ENCODE measurements around the gene ACMSD.

ACMSD gene

GRCh38 chr2:134866498-134867099 is 28.2 kb downstream of the ACMSD start:
- no peaks in the 10 kb centered on the region for H3K9me3 ChIP-seq
- TF ChIP-seq Cebpa-rat (IDR thresholded peaks at IDR 0.05): no peak
- H3K4me1 ChIP-seq: no peaks in the 10 kb centered on the region
- H4K20me1 ChIP-seq: no peaks in the 10 kb centered on the region
- no peak overlapping the region for H3K4me3 ChIP-seq
- no peaks in the 10 kb centered on the region for H3K36me3 ChIP-seq
- no peak overlapping the region for H3K27ac ChIP-seq
- no peaks in the 10 kb centered on the region for H3K27me3 ChIP-seq
- no peak overlapping the region for H3K9ac ChIP-seq
- H3K4me2 ChIP-seq: no peak overlapping the region

DNA sequence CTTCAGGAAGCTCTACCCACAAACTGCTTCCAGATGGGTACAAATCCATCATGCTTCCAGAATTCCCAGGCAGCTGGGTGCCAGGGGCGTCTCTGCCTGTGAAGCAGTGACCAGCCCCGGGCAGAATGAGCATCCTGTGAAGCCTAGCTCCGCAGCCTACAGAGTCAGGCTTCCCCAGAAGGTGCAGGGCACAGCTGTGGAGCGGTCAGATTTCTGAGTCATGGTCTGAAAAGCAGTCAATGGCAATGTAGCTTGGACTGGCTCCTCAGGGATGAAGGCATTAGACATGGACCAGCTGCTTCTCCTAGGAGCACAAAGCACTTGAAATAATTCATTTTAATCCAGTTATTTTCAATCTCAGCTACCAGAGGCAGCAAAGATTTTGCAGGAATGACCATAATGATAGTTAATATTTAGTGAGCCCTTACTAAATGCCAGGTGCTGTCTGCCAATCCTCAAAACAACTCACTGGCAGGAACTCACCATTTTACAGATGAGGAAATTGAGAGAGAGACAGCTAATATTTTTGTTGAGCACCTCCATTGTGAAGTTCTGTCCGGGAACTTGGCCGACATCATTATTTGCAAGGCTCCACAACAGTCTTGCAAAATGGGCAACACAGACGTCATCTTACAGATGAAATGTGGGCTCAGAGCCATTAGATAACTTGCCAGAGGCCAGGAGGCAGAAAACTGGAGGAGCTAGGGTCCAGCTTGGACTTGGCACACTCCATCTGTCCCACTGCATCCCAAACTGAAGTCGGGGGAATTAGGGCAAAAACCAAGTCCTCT is 31.7 kb downstream of the ACMSD start:
- no peaks in the 10 kb centered on the region for H3K9me3 ChIP-seq

DNA sequence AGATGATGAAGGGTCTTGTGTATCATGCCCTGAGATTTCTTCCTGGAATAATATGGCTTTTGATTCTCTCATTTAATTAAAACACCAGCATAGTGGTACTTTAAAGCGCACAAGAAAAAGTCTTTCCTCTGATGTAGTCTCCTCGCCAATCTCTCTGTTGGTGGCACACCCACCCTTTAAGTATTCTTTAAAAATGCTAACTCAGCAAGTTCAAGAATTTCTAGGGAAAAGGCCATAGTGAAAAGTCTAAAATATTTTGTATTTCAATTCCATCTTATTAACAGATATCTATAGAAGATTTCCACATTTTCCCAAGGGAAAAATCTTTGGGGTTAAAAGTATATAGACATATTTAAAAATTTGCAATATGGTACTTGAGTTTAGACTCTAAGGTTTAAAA is 34.7 kb downstream of the ACMSD start:
- Histone ChIP-seq H3K9ac (no peak overlapping the region), H3K9me3 (peaks cover under 1% of the 10 kb centered on the region; the same call in 1 of the 2 replicates), H4K20me1 (no peaks in the 10 kb centered on the region), H3K4me3 (no peak overlapping the region), H3K27me3 (no peaks in the 10 kb centered on the region), H3K27ac (no peak overlapping the region), H3K4me2 (no peak overlapping the region), H3K4me1 (no peaks in the 10 kb centered on the region), H3K36me3 (no peaks in the 10 kb centered on the region)
- TF ChIP-seq Cebpa-rat (IDR thresholded peaks at IDR 0.05): no peak

More for the DNA sequence above, 31.7 kb downstream of the ACMSD start:
- H4K20me1 ChIP-seq: no peaks in the 10 kb centered on the region
- no peaks in the 10 kb centered on the region for H3K36me3 ChIP-seq
- no peak overlapping the region for H3K27ac ChIP-seq
- H3K4me3 ChIP-seq: no peak overlapping the region
- no peaks in the 10 kb centered on the region for H3K4me1 ChIP-seq
- TF ChIP-seq Cebpa-rat (IDR thresholded peaks at IDR 0.05): no peak
- no peak overlapping the region for H3K4me2 ChIP-seq
- no peak overlapping the region for H3K9ac ChIP-seq
- H3K27me3 ChIP-seq: no peaks in the 10 kb centered on the region

DNA sequence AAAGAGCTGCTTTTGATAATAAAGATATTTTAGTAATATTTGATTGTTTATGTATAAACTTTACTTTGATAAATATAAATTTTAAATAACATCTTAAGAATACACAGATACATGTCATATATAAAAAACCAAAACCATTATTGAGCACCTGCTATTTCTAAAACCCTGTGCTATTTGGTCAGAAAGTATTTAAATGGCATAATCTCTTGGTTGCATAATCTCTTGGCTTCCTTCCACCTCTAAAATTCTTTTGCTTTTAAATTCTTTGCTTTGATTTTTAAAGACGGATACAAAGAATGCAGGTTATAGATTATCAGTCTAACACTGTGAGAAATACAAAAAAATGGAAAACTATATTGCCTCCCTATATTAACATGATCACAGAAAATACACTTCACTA is 36.9 kb downstream of the ACMSD start:
- Histone ChIP-seq H4K20me1 (no peaks in the 10 kb centered on the region), H3K4me2 (no peak overlapping the region), H3K27me3 (no peaks in the 10 kb centered on the region), H3K9me3 (peaks cover 12% of the 10 kb centered on the region; the same call in 1 of the 2 replicates), H3K9ac (no peak overlapping the region), H3K4me3 (no peak overlapping the region), H3K4me1 (no peaks in the 10 kb centered on the region), H3K27ac (no peak overlapping the region), H3K36me3 (no peaks in the 10 kb centered on the region)
- no peak for TF ChIP-seq Cebpa-rat (IDR thresholded peaks at IDR 0.05)

- Histone ChIP-seq H3K4me2 (no peak overlapping the region), H3K36me3 (no peaks in the 10 kb centered on the region), H3K9ac (no peak overlapping the region), H4K20me1 (no peaks in the 10 kb centered on the region), H3K4me3 (no peak overlapping the region), H3K4me1 (no peaks in the 10 kb centered on the region), H3K27ac (no peak overlapping the region), H3K27me3 (no peaks in the 10 kb centered on the region), H3K9me3 (peaks cover 12% of the 10 kb centered on the region; the same call in 1 of the 2 replicates)
- no peak for TF ChIP-seq Cebpa-rat (IDR thresholded peaks at IDR 0.05)
These were observed 44.4 kb downstream of the ACMSD start for GRCh38 chr2:134882773-134883172.

DNA sequence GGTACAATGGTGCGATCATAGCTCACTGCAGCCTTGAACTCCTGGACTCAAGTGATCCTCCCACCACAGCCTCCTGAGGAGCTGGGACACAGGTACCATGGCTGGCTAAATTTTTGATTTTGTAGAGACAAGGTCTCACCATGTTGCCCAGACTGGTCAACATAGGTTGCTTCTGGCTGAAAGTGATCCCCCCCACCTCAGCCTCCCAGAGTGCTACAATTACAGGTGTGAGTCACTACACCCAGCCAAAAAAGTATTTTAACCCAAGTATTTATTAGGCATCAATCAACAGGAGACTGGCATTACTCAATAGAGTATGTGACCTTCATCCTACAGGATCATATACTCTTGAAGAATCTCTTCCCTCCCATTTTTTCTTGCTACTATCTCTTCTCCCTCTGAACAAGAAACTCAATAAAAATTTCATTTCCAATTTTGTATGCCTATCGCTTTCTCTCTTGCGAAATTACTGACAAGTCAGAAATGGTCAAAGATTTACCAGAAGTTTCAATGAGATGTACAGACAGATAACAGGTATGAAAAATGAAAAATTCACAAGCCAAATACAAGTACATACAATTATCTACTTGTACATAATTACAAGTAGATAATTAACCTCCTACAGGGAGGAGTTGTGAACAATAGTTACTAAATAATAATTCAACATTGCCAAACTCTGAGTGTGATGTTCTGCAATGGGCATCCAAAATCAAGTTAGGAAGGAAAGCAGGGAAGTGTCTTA is 45.3 kb downstream of the ACMSD start:
- H3K9ac ChIP-seq: no peak overlapping the region
- peaks cover 6% of the 10 kb centered on the region; the same call in 1 of the 2 replicates for H3K9me3 ChIP-seq
- no peaks in the 10 kb centered on the region for H4K20me1 ChIP-seq
- H3K4me2 ChIP-seq: no peak overlapping the region
- H3K27ac ChIP-seq: no peak overlapping the region
- no peak; the same call in 1 of the 2 replicates for TF ChIP-seq Cebpa-rat (IDR thresholded peaks at IDR 0.05)
- no peaks in the 10 kb centered on the region for H3K36me3 ChIP-seq
- no peaks in the 10 kb centered on the region for H3K4me1 ChIP-seq
- H3K27me3 ChIP-seq: no peaks in the 10 kb centered on the region
- H3K4me3 ChIP-seq: no peak overlapping the region

DNA sequence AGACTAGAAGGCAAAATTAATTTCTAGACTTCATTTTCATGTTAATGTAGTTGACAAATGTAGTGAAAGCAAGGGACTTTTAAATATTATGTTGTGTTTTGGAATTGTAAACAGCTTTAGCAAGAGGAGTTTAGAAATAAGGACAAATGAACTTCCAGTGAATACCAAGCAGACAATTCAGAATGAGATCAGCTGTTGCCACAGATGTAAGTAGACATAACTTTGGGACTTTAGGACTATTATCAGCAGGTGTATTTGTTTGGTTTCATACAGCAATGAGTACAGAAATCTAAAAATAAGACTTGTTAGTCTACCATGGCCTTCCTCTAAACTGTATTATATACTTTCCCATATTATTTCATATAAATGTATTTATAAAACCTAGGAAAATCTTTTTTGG is 46.0 kb downstream of the ACMSD start:
- Histone ChIP-seq H3K9ac (no peak overlapping the region), H3K4me3 (no peak overlapping the region), H3K4me2 (no peak overlapping the region), H3K4me1 (no peaks in the 10 kb centered on the region), H3K27ac (no peak overlapping the region), H3K27me3 (no peaks in the 10 kb centered on the region), H3K9me3 (no peaks in the 10 kb centered on the region), H4K20me1 (no peaks in the 10 kb centered on the region), H3K36me3 (no peaks in the 10 kb centered on the region)
- TF ChIP-seq Cebpa-rat (IDR thresholded peaks at IDR 0.05): no peak

- H3K27me3 ChIP-seq: no peaks in the 10 kb centered on the region
These were observed 54.0 kb downstream of the ACMSD start for GRCh38 chr2:134892282-134893035.

DNA sequence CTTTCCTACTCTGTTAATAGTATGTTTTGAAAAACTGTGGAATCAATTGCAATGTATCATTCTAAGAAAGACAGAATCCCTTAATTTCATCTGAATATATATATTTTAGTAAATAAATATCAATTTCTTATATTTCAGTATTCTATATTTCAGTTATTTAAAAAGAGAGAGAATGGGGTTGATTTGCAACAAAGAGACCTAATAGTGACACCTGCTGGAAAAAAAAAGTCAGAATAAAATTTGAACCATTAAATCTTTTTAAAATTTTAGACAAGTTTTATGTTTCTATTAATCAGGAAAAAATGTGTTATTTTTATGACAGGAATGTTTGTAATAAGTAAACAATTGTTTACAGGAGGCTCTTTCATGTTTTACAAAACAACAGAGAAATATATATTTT is 59.5 kb downstream of the ACMSD start:
- Histone ChIP-seq H3K4me2 (no peak overlapping the region), H3K9me3 (no peaks in the 10 kb centered on the region), H3K36me3 (no peaks in the 10 kb centered on the region), H3K27ac (no peak overlapping the region), H3K4me1 (no peaks in the 10 kb centered on the region), H3K27me3 (no peaks in the 10 kb centered on the region), H4K20me1 (no peaks in the 10 kb centered on the region), H3K4me3 (no peak overlapping the region), H3K9ac (no peak overlapping the region)
- TF ChIP-seq Cebpa-rat (IDR thresholded peaks at IDR 0.05): no peak

More at GRCh38 chr2:134892282-134893035, 54.0 kb downstream of the ACMSD start:
- H3K9me3 ChIP-seq: no peaks in the 10 kb centered on the region
- no peaks in the 10 kb centered on the region for H3K36me3 ChIP-seq
- no peak for TF ChIP-seq Cebpa-rat (IDR thresholded peaks at IDR 0.05)
- H3K27ac ChIP-seq: no peak overlapping the region
- no peaks in the 10 kb centered on the region for H4K20me1 ChIP-seq
- no peak overlapping the region for H3K4me2 ChIP-seq
- no peak overlapping the region for H3K9ac ChIP-seq
- no peak overlapping the region for H3K4me3 ChIP-seq
- no peaks in the 10 kb centered on the region for H3K4me1 ChIP-seq

Measured in BLaER1 (cell line).